HL-60 (cell line): ENCODE data around the gene SCYGR8.

Experiments
- CTCF ChIP-seq: IDR thresholded peaks from one replicate; pipeline ENCODE4 v1.5.1; 2011; ENCODE audit warnings: low read length, control low read depth, inconsistent platforms; ENCODE audit not compliant: insufficient read depth
- POLR2AphosphoS5 ChIP-seq: IDR thresholded peaks from 2 replicates; pipeline ENCODE4 v1.6.1; 2012; ENCODE audit warnings: low read depth
- SPI1 ChIP-seq: IDR thresholded peaks from 2 replicates; pipeline ENCODE4 v1.6.1; 2012; ENCODE audit warnings: low read depth, mild to moderate bottlenecking, borderline replicate concordance

GRCh38 chr2:227748079-227748478, 2.4 kb downstream of the SCYGR8 start:
- TF ChIP-seq CTCF = no peak
- no peak for TF ChIP-seq SPI1
- TF ChIP-seq POLR2AphosphoS5 = no peak
